Measurements from ENCODE around the gene SMG1. TPM values are rescaled to one million over a fixed set of nuclear protein-coding genes. Genes with fewer than 3 reads are reported as not detected.

The SMG1 gene
- total RNA-seq, 1 experiment from 2014 or later, result 96.4 TPM

- Mint-ChIP-seq H3K9me3 (no peaks in the 10 kb centered on the region; a peak in 1 of 5 replicates), H3K27me3 (ENCODE audit: low read depth) (no peaks in the 10 kb centered on the region), H3K36me3 (ENCODE audit: insufficient read depth in 1 of 3, low read depth in 3 of 3) (peaks cover 18 to 45% (median 38%) of the 10 kb centered on the region in 3 experiments), H3K4me3 (peak overlapping the region; percentile 91 to 95), H3K4me1 (peaks cover 39 to 41% of the 10 kb centered on the region in 2 experiments), H3K27ac (peak overlapping the region; percentile 50 to 99 (median 96); a peak in 4 of 7 replicates)
- Histone ChIP-seq H3K79me1 (ENCODE audit: insufficient read depth, low read depth, low read length, poor library complexity, severe bottlenecking) (no peaks in the 10 kb centered on the region), H3K27ac (ENCODE audit: insufficient read length, low read depth, low read length) (no peak overlapping the region), H2BK20ac (ENCODE audit: low read depth, low read length, poor library complexity, severe bottlenecking) (no peak overlapping the region), H3K27me3 (ENCODE audit: insufficient read depth, low read length) (no peaks in the 10 kb centered on the region), H2BK120ac (ENCODE audit: low read depth, low read length, poor library complexity, severe bottlenecking) (no peak overlapping the region), H3K4me1 (ENCODE audit: insufficient read depth, low read length) (no peaks in the 10 kb centered on the region), H3K79me2 (ENCODE audit: insufficient read depth, low read length) (peaks cover 22% of the 10 kb centered on the region), H3K14ac (ENCODE audit: insufficient read depth, low read length) (no peak overlapping the region), H3K4ac (ENCODE audit: low read depth, low read length) (no peak overlapping the region), H4K20me1 (ENCODE audit: control insufficient read depth, insufficient read depth, insufficient read length) (no peaks in the 10 kb centered on the region), H4K5ac (ENCODE audit: insufficient read length, low read depth, low read length) (no peak overlapping the region), H4K91ac (ENCODE audit: insufficient read length, low read depth, low read length) (no peak overlapping the region), H3K23me2 (ENCODE audit: insufficient read length, low read depth, low read length, poor library complexity, severe bottlenecking) (peaks cover 10% of the 10 kb centered on the region), H4K8ac (replicated peaks; ENCODE audit: insufficient read length, low read depth, low read length) (no peak overlapping the region), H3K56ac (ENCODE audit: insufficient read length, low read depth, low read length) (no peak overlapping the region), H3K4me2 (ENCODE audit: insufficient read depth, insufficient read length, low read length) (peak overlapping the region; percentile 93), H3K9ac (ENCODE audit: extremely low read depth, insufficient read length, low read length) (peak overlapping the region; percentile 73), H2AFZ (ENCODE audit: low read length) (no peak overlapping the region), H3K18ac (ENCODE audit: insufficient read length, low read depth, low read length) (no peak overlapping the region), H3T11ph (ENCODE audit: low read length) (no peak overlapping the region), H3K9me3 (ENCODE audit: control insufficient read depth, low read depth, low read length) (no peaks in the 10 kb centered on the region), H3K23ac (ENCODE audit: insufficient read length, low read depth, low read length) (no peak overlapping the region), H2BK15ac (ENCODE audit: low read depth, low read length) (no peak overlapping the region), H2BK5ac (ENCODE audit: insufficient read length, low read length) (no peak overlapping the region), H2AK5ac (ENCODE audit: insufficient read length, low read length) (no peak overlapping the region), H2BK12ac (ENCODE audit: insufficient read length, low read depth, low read length) (no peak overlapping the region)
- no CpG with 5 or more reads among the region's 8 CpGs for WGBS (ENCODE audit: extremely low coverage, insufficient read length, low lambda C conversion rate)
- DNase-seq, result no peak
- TF ChIP-seq CTCF (conservative IDR thresholded peaks at IDR 0.05), result no peak
Measured at GRCh38 chr16:18800293-18800692, 125.9 kb downstream of the SMG1 start.
